Activated CD4-positive, CD25-positive, alpha-beta regulatory T cell treated with anti-CD3 and anti-CD28 coated beads, Interleukin-2, amount 50 U/mL, for 72 hours (primary cell): ENCODE measurements around the gene INSIG1.

Experiments
- DNase-seq: peaks from one replicate; pipeline ENCODE4 v3.0.0; 2021

INSIG1 gene

DNA sequence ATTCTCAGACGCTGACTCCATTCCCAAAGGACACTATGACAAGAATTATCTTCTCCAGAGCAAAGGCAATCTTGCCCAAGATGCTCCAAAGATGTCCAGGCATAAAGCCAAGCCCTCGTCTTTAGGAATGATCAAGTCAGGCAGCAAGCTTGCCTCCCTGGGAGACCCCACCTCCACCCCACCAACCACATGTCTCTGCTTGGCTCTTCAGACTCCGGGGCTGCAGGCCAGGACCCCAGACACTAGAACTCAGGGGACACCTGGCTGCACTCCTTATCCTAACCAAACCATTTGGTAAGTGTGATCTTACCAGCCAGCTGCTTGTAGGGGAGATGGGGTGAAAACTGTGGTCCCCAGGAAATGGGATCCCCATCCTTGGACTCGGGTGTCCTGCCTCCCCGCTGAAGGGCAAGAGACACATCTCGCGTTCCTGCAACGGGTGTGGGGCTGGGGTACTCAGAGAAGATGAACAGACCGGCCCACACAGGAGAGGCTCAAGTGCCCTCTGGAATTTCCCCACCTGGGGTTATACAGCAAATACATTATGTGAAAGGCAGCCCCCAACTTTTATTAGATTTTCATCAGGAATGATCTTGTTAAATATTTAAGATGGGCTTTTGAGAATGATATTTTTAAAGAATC, 55.7 kb downstream of the INSIG1 start:
- no peak for DNase-seq

DNA sequence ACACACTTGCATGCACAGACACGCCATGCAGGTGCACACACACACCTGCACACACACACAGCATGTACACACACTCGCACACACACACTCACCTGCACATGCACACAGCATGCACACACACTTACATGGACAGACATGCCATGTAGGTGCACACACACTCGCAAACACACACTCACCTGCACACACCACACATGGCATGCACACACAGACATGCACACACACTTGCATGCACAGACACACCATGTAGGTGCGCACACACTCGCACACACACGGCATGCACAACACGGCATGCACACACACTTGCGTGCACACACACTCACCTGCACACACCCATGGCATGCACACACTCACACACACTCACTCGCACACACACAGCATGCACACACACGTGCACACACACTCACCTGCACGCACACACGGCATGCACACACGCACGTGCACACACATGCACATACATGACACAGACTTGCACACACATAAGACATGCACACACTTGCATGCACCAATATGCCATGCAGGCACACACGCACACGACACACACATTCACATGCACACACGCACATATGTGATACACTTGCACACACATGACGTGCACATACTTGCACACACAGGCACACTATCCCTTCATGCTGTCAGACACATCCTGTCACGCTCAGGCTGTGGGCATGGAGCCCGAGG, 56.8 kb downstream of the INSIG1 start:
- DNase-seq: no peak

DNA sequence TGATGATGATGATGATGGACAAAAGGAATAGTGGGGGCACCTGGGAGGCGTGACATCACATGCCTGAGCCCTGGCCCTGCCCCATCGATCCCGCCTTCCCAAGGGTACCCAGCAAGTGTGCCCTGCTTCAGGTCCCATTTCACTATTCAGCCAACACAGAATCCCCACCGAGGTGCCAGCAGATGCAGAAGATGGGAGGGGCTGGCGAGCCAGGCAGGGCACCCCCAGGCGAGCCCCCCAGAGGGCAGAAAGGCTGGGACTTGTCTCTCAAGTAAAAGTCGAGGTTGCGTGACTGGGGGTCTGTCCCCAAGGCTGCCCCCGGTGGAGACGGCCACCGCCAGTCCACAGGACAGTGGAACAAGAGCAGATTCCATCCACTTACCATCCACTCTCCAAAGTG, 57.5 kb downstream of the INSIG1 start:
- no peak for DNase-seq

DNA sequence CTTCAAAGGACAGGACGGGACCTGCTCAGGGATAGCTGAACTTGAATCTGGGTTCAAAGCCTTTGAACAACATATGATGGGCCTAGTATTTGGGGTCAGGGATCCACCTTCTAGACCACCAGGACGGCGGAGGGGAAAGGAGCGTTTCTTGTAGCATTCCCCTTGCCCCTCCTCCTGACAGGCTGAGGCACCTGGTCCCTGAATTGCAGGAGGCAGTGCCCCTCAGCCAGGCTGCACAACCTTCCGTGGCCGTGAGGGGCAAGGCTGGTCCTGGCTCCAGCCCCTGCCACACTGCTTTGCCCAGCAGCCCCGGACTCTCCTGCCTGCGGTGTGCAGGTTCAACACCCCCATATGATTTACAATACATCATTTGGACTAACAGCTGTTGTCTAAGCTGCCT, 58.1 kb downstream of the INSIG1 start:
- DNase-seq: no peak

DNA sequence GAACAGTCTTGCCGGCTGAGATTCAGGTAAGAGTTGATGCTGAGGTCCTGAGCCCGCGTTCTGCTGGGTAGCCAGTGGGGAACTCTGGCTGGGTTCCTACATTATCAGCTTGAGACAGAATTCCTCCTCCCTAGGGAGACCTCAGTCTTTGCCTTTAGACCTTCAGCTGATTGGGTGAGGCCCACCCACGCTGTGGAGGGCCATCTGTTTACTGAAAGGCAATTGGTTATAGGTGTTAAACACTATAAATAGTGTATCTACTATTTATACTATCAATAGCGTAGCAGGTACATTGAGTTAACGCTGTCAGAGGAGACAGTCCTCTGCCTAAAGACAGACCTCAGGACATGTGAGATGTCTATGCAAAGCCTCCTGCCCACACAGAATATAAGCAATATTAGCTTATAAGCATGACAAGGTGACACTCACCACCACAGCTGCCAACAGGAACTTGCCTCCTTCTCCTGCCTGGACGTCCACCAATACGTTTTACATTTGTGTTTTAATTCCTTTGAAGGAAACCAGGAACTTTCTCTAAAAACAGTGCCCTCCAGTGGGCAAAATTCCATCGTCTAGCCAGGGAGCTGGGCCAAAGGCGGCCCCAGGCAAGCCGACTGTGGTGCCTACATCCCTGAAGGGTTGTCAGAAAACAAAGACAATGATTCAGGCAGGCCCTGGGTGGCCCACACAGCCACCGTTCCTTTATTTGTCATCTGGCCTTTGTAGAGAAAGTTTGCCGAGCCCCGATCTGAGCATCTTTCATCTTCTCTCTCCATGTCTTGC, 58.8 kb downstream of the INSIG1 start:
- DNase-seq: no peak

GRCh38 chr7:155357573-155358041, 59.9 kb downstream of the INSIG1 start:
- DNase-seq: no peak

DNA sequence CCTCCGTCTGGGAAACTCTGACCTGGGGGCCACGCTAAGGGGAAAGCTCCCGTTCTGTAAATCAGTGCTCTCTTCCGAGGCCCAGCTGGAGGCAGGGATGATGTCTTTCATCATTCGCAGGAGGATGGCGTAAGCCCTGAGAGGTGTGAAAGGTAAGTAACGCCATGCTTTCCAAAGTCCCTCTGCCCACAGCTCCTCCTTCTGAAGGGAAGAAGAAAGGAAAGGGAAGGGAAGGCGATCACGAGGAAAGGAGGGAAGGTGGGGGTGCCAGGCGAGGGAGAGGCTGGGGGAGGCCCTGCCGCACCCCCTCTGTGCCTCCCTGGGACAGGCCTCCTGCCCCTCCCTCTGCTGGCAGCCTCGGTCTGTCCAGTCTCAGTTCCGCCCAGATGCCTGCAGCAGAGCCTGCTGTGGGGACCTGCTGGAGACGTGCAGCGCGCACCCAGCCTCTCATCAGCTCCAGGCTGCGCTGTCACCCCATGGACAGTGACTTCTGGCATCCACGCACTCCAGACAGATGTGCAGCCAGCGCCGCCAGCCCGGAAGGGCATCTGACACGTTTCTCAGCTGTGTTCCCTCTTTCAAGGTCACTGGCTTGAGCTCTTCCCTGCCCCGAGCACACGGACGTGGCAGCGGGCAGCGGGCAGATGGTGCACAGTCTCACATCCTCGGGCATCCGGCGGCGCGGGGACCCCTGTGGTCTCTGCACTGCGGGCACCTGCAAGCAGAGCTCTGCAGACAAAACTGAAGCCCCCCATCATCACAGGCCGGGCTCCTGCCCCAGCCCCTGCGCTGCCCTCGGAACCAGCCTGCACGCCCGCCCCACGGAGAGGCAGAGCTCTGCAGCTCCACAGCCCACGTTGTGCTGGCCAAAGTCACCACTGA, 60.6 kb downstream of the INSIG1 start:
- DNase-seq: no peak

- DNase-seq: no peak
These were observed 61.5 kb downstream of the INSIG1 start for GRCh38 chr7:155358948-155359712.
